T1000 (cell line): ENCODE results near the gene TMCO1.
"Not testable (repeated sequence)": the region's sequence is repeated elsewhere in the genome, so short reads cannot be mapped to it uniquely, and the experiment has no call there.

Experiments
- DNase-seq: peaks from one replicate; lab custom pipeline; 2025; ENCODE audit warnings: mixed read lengths; lab: John Stamatoyannopoulos, UW

The TMCO1 gene

DNA sequence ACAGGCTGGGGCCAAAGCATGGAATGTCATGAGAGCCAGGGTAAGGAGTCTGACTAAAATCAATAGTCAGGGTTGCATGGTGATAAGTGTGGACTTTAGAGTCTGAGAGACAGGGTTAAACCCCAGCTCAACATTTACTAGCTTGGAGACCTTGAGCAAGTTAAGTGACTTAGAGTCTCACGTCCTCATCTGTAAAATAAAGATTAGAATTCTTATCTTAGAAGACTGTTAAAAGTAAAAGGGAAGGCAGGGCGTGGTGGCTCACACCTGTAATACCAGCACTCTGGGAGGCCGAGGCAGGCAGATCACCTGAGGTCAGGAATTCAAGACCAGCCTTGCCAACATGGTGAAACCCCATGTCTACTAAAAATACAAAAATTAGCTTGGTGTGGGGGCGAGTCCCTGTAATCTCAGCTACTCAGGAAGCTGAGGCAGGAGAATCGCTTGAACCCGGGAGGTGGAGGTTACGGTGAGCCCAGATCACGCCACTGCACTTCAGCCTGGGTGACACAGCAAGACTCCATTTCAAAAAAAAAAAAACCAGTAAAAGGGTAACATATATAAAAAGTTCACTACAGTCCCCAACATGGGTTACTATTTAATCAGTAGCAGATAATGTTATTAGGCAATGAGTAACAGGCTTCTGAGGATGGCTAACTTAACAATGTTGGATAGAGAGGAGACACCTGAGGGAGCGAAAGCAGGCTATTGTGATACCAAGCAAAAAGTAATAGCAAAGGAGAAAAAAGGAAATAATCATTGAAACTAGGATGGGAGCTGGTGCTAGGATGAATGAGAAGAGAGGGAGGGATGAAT is 20.8 kb downstream of the TMCO1 start:
- DNase-seq, result no peak

- DNase-seq, result not testable (repeated sequence)
These were observed 23.8 kb downstream of the TMCO1 start for GRCh38 chr1:165744913-165745312.

GRCh38 chr1:165742194-165742593 is 26.5 kb downstream of the TMCO1 start:
- no peak for DNase-seq

DNA sequence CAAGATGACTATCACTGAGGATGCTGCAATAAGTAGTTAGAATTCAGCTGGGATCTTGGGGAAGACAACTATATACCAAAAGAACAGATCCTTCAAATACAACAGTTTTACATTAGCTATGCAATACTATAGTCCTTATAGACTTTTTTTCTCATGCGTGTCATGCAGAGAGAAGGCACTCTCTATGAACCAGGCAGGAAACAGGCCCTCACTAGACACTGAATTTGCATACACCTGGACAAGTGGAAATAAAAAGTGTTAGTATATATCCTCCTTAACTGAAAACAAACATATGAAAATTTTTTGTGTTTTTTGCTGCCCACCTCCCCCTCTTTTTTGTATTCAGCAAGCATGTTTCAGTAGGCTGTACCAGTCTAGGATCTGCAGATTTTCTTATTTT is 29.9 kb downstream of the TMCO1 start:
- no peak for DNase-seq

- no peak for DNase-seq
These were observed 31.5 kb downstream of the TMCO1 start for GRCh38 chr1:165737196-165737595.

GRCh38 chr1:165734906-165735305 is 33.8 kb downstream of the TMCO1 start:
- no peak for DNase-seq

DNA sequence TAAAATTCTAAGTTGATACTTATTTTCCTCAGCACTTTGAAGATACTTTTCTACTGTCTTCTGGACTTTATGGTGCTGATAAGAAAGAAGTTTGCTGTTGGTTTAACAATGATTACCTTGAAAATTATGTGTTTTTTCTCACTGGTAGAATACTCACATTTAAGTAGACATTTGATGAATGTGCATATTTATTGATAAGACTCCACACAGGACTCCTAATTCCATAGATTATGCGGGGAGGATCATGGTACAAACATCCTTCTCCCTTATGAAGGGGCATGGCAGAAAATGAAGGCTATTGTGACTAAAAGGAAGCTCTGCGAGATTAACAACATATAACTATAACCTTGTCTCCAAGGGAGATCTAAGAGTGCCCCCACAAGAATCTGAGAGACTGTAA is 41.8 kb downstream of the TMCO1 start:
- DNase-seq, result no peak

DNA sequence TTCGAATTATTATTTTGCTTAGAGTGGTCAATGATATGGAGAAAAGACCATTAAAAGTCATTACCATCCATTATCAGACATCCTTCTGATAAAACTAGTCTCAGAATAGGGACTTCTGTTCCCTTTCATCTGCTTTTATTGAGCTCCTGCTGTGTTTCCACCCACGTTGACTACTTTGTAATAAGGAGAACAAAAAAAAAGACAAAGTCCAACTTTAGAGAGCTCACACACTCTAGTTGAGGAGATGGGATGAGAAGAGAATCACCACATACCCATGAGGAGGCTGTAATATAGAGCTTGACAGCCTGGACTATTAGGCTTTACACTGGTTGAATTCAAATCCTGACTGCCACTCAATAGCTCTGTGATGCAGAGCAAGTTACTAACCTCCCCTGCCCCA is 42.5 kb downstream of the TMCO1 start:
- no peak for DNase-seq

- DNase-seq, result no peak
These were observed 50.7 kb downstream of the TMCO1 start for GRCh38 chr1:165717918-165718515.

DNA sequence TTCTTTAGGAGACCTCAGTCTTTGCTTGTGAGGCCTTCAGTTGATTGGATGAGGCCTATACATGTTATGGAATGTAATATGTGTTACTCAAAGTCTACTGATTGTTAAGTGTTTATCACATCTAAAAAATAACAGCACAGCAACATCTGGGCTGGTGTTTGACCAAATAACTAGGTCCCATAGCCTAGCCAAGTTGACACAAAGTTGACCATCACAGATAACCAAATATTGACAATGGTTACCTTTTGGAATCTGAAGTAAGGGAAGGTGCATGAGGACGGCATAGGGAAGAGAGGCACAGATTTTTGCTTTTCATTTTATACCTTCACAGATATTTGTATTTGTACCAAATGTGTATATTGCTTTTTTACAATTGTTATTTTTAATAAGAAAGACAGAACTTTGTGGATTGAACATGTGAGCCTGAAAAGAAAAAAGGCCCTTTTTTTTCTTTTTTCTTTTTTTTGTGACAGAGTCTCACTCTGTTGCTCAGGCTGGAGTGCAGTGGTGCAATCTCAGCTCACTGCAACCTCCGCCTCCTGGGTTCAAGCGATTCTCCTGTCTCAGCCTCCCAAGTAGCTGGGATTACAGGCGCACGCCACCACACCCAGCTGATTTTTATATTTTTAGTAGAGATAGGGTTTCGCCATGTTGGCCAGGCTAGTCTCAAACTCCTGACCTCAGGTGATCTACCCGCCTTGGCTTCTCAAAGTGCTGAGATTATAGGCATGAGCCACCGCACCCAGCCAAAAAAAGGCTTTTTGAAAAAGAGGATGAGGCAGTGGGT is 52.2 kb downstream of the TMCO1 start:
- DNase-seq, result not testable (repeated sequence)

DNA sequence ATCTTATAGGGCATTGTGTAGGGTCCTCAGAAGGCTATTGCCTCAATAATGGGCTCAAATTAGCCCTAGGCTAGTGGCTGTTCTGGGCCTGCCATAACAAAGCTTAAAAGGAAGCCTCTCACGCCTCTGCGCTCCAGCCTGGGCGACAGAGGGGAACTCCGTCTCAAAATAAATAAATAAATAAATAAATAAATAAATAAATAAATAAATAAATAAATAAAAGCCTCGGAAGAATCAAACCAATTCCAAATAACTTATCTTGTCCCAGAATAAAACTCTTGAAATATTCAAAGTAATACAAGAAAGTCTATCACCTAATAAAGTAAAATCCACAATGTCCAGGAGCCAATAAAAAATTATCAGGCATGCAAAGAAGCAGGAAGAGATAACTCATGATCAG is 55.9 kb downstream of the TMCO1 start:
- DNase-seq, result no peak

DNA sequence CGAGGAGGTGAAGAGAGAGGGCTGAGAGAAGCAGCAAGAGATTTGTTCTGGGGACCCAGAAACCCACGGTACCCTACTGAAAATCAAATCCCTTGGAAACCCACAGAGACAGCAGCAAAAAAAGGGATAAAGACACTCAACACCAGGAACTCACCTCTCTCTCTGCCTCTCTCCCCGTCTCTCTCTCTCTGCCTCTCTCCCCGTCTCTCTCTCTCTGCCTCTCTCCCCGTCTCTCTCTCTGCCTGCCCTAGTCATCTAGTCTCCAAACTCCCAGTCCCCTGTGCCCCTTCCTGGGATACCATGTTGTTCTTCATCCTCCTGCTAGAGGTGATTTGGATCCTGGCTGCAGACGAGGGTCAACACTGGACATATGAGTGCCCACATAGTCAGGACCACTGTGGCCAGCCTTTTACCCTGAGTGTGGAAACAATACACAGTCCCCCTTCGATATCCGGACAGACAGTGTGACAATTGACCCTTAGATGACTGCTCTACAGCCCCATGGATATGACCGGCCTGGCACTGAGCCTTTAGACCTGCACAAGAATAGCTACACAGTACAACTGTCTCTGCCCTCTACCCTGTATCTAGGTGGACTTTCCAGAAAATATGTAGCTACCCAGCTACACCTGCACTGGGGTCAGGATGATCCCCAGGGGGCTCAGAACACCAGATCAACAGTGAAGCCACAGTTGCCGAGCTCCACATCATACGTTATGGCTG is 60.5 kb downstream of the TMCO1 start:
- DNase-seq, result no peak

- DNase-seq, result no peak
These were observed 65.0 kb downstream of the TMCO1 start for GRCh38 chr1:165703648-165704047.

GRCh38 chr1:165701922-165702321 is 66.7 kb downstream of the TMCO1 start:
- DNase-seq, result not testable (repeated sequence)

- no peak for DNase-seq
These were observed 69.1 kb downstream of the TMCO1 start for GRCh38 chr1:165699577-165699976.

GRCh38 chr1:165698761-165699052 is 70.0 kb downstream of the TMCO1 start:
- DNase-seq, result no peak

DNA sequence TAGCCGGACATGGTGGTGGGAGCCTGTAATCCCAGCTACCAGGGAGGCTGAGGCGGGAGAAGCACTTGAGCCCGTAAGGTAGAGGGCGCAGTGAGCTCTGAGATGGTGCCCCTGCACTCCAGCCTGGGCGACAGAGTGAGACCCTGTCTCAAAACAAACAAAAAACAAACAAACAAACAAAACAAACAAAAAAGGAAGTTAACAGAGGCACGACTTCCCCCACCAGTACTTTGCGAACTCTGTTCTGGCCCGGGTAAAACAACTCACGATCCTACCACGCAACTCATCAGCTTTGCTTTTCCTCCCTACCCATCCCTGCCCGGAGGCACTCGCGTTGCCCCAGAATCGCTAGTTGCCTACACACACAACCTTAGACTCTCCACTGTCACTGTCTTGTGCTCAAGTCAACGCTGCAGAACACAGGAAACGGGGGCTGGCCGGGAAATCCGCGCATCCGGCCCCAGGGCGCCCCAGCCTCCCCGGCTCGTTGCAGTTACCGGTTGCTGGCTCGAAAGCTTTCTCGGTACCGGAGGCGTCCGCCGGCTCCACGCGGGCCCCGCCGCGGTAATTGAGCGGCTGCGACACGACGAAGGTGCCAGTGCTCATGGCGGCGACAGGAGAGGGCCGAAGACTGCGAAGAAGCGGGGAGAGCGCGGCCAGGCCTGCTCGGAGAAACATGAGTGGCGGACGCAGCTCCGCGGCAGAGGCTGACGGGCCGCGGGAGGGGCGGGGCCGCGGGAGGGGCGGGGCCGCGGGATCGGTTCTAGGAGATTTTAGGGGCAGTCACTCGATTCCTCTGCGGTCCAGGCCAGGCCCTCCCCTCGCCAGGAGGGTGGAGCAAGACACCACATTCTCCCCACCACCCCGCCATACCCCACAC is 70.5 kb downstream of the TMCO1 start, which contains the start of gene ALDH9A1:
TSS of gene ALDH9A1 (minus strand) at position 682 of the 880 bp plus-strand sequence. CDS start at position 678, 4 bp downstream.
- peak; percentile 80 for DNase-seq

DNA sequence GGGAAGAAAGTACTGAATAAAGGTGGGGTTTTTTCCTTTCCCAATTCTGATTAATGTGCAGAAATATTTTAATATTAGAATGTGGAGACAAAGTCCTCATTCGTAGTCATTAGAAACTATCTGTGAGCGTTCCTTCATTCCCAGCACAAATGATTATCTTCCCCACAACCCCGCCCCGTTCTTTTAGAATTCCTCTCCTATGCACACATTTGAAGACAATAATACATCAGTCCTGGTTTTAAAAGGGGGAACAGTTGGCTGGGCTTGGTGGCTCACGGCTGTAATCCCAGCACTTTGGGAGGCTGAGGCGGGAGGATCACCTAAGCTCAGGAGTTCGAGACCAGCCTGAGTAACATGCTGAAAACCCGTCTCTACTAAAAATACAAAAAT is 71.2 kb downstream of the TMCO1 start:
- no peak for DNase-seq

GRCh38 chr1:165696625-165697100 is 72.0 kb downstream of the TMCO1 start:
- DNase-seq, result no peak

- DNase-seq, result no peak
These were observed 73.6 kb downstream of the TMCO1 start for GRCh38 chr1:165695031-165695430.

GRCh38 chr1:165688046-165688445 is 80.6 kb downstream of the TMCO1 start:
- DNase-seq, result no peak
